GM19240 (cell line): Measurements from ENCODE around the gene SNCB.

ENCODE experiments used
- DNase-seq: peaks from one replicate; pipeline ENCODE4 v3.0.0; 2011; ENCODE audit warnings: low spot score; ENCODE audit not compliant: insufficient read length

SNCB gene

GRCh38 chr5:176644878-176645670 is 14.7 kb upstream of the SNCB start:
- no peak for DNase-seq

- DNase-seq = no peak
These were observed 14.0 kb upstream of the SNCB start for GRCh38 chr5:176644294-176644693.

GRCh38 chr5:176643491-176644219 is 13.3 kb upstream of the SNCB start:
- no peak for DNase-seq

GRCh38 chr5:176642675-176643490 is 12.5 kb upstream of the SNCB start:
- no peak for DNase-seq

GRCh38 chr5:176640616-176641015 is 10.3 kb upstream of the SNCB start:
- DNase-seq = no peak

GRCh38 chr5:176639981-176640380 is 9.6 kb upstream of the SNCB start:
- DNase-seq = no peak

- no peak for DNase-seq
These were observed 8.9 kb upstream of the SNCB start for GRCh38 chr5:176639208-176639607.

- DNase-seq = no peak
These were observed 8.1 kb upstream of the SNCB start for GRCh38 chr5:176638437-176638836.

GRCh38 chr5:176637556-176637955 is 7.2 kb upstream of the SNCB start:
- DNase-seq = no peak

GRCh38 chr5:176636426-176636825 is 6.1 kb upstream of the SNCB start:
- DNase-seq = no peak

GRCh38 chr5:176633598-176633997 is 3.3 kb upstream of the SNCB start:
- DNase-seq = no peak

GRCh38 chr5:176632745-176633144 is 2.4 kb upstream of the SNCB start:
- DNase-seq = no peak

- DNase-seq = no peak
These were observed 1.3 kb upstream of the SNCB start for GRCh38 chr5:176631383-176632200.

- DNase-seq = no peak
These were observed 418 bp upstream of the SNCB start for GRCh38 chr5:176630681-176631222.

- DNase-seq = no peak
These were observed 949 bp downstream of the SNCB start for GRCh38 chr5:176629317-176629852.

- DNase-seq = no peak
These were observed 1.7 kb downstream of the SNCB start for GRCh38 chr5:176628406-176629228.

GRCh38 chr5:176627582-176627981 is 2.8 kb downstream of the SNCB start:
- no peak for DNase-seq

- DNase-seq = no peak
These were observed 3.5 kb downstream of the SNCB start for GRCh38 chr5:176626876-176627236.

GRCh38 chr5:176625966-176626875 is 4.1 kb downstream of the SNCB start:
- no peak for DNase-seq
